Right lobe of liver (tissue), 6 donors: ENCODE measurements around the gene PLPP7. TPM values are rescaled to one million over a fixed set of nuclear protein-coding genes. Genes with fewer than 3 reads are reported as not detected.
A peak's percentile ranks its signal among the peaks of the same experiment; 100 is the strongest.

Experiments used
- ATAC-seq, 4 donors: fragments of 200-7000 bp; cut with Tn5 transposase; one replicate each; pipeline ENCODE4 v1.9.1; 2020; ENCODE audit warnings: mild to moderate bottlenecking in 4 of 4, moderate library complexity in 4 of 4
- DNase-seq, 3 donors: peaks; one replicate each; pipeline ENCODE4 v3.0.0-alpha.2; 2020
- H3K27ac ChIP-seq, 3 donors: fragments of 200-600 bp; one replicate each; pipeline ENCODE4 v1.8.0; 2022
- H3K27me3 ChIP-seq, 2 donors: fragments of 200-600 bp; one replicate each; pipeline ENCODE4 v1.8.0; 2022
- H3K36me3 ChIP-seq, 4 donors: fragments of 200-600 bp; sonication (generic) in 1 of 4; one replicate each; pipeline versions ENCODE4 v1.5.1 to v1.8.0; 2017 to 2022; ENCODE audit warnings: control low read depth in 1 of 4
- H3K4me1 ChIP-seq, 4 donors: fragments of 200-600 bp; sonication (generic) in 1 of 4; one replicate each; pipeline versions ENCODE4 v1.5.1 to v1.8.0; 2017 to 2022; ENCODE audit warnings: control low read depth in 1 of 4
- H3K4me3 ChIP-seq, 3 donors: fragments of 200-600 bp; one replicate each; pipeline ENCODE4 v1.8.0; 2022
- H3K9me3 ChIP-seq, 4 donors: fragments of 200-600 bp; sonication (generic) in 1 of 4; one replicate each; pipeline versions ENCODE4 v1.5.1 to v1.8.0; 2017 to 2022; ENCODE audit warnings: control low read depth in 1 of 4
- CTCF ChIP-seq, 4 donors: fragments of 200-600 bp in 3 of 4; fragments of 450-650 bp in 1 of 4; IDR thresholded peaks; one replicate each; pipeline versions ENCODE4 v1.5.1 to v1.8.0; 2016 to 2022; ENCODE audit warnings: antibody characterized with exemption in 4 of 4, mild to moderate bottlenecking in 2 of 4
- POLR2A ChIP-seq: fragments of 450-650 bp; IDR thresholded peaks from one replicate; pipeline ENCODE4 v1.6.1; 2017; ENCODE audit warnings: antibody characterized with exemption, mild to moderate bottlenecking
- WGBS: methylation state at CpG from one replicate; pipeline ENCODE4 v1.1.6; 2018; ENCODE audit warnings: low coverage, low lambda C conversion rate; ENCODE audit not compliant: insufficient coverage; ENCODE audit errors: missing lambda C conversion rate; 5-methylcytosine and 5-hydroxymethylcytosine counted together
- intact Hi-C, 2 donors: fragments of 100-400 bp; cut with DNase I; formaldehyde crosslinking; loops; one replicate each; pipeline versions ENCODE4 v1.11.2 to v1.14.1; 2022
- total RNA-seq, 6 experiments: library from RNA; depleted of rRNA in 2 of 6; stranded (reverse); fragments of >200 nt in 2 of 6; fragmentation: NEBNext Ultra II Directional in 3 of 6; extraction: Animal tissue kit (Norgen Biotek cat#: 25700) in 3 of 6; gene quantifications; one replicate each; pipeline versions ENCODE4 v1.1.0 to v1.2.4, GENCODE V29; 2016 to 2023
- donor health status: DM: no; HTN: yes; CAD: no.
- donor health status: DM: no; HTN: no; CAD: no.
- donor health status: DM: no; HTN: no; CAD: no.
- donor health status: DM: no; HTN: yes; CAD: no.
- donor health status: DM: no; HTN: yes; CAD: no.

The PLPP7 gene
- total RNA-seq, 6 experiments from 2014 or later = 0.11 to 0.43 (median 0.22) TPM; not detected in 1

GRCh38 chr9:131346559-131346958 is 57.0 kb downstream of the PLPP7 start:
- Histone ChIP-seq H3K4me1 (peaks cover 0 to 8% (median 4%) of the 10 kb centered on the region in 4 donors), H3K27ac (no peak overlapping the region), H3K9me3 (no peaks in the 10 kb centered on the region), H3K36me3 (no peaks in the 10 kb centered on the region), H3K4me3 (no peak overlapping the region), H3K27me3 (no peaks in the 10 kb centered on the region)
- TF ChIP-seq POLR2A (no peak), CTCF (IDR thresholded peaks at IDR 0.05) (no peak)
- WGBS = 81% methylated on average over 6 of the region's 6 CpGs
- ATAC-seq (no peak), DNase-seq (no peak)
- intact Hi-C loops = no loop called here

GRCh38 chr9:131347376-131348020 is 58.0 kb downstream of the PLPP7 start:
- DNase-seq = peak in 1 of 3 donors; percentile 31
- intact Hi-C loops = no loop called here
- Histone ChIP-seq H3K4me3 (no peak overlapping the region), H3K27ac (no peak overlapping the region), H3K9me3 (no peaks in the 10 kb centered on the region), H3K27me3 (no peaks in the 10 kb centered on the region), H3K36me3 (no peaks in the 10 kb centered on the region), H3K4me1 (peaks cover 0 to 8% (median 4%) of the 10 kb centered on the region in 4 donors)
- ATAC-seq = no peak
- TF ChIP-seq CTCF (IDR thresholded peaks at IDR 0.05) (no peak), POLR2A (no peak)
- whole genome bisulfite sequencing = 51% methylated on average over 7 of the region's 19 CpGs

GRCh38 chr9:131348631-131349521 is 59.4 kb downstream of the PLPP7 start:
- H3K4me3 ChIP-seq = no peak overlapping the region
- WGBS = 54% methylated on average over 7 of the region's 10 CpGs
- ATAC-seq = no peak
- H3K4me1 ChIP-seq = peaks cover 0 to 8% (median 4%) of the 10 kb centered on the region in 4 donors
- H3K27me3 ChIP-seq = no peaks in the 10 kb centered on the region
- peak in 1 of 3 donors; percentile 31 for DNase-seq
- H3K36me3 ChIP-seq = no peaks in the 10 kb centered on the region
- no peak for TF ChIP-seq POLR2A
- TF ChIP-seq CTCF (IDR thresholded peaks at IDR 0.05) = peak in 1 of 4 donors; percentile 6
- no peaks in the 10 kb centered on the region for H3K9me3 ChIP-seq
- no peak overlapping the region for H3K27ac ChIP-seq
- intact Hi-C loops = no loop called here

GRCh38 chr9:131349522-131349880 is 60.0 kb downstream of the PLPP7 start:
- Histone ChIP-seq H3K9me3 (no peaks in the 10 kb centered on the region), H3K4me1 (peaks cover 0 to 8% (median 4%) of the 10 kb centered on the region in 4 donors), H3K27me3 (no peaks in the 10 kb centered on the region), H3K36me3 (no peaks in the 10 kb centered on the region), H3K27ac (no peak overlapping the region), H3K4me3 (no peak overlapping the region)
- no peak for TF ChIP-seq CTCF (IDR thresholded peaks at IDR 0.05)
- TF ChIP-seq POLR2A = no peak
- 40% methylated on average over 3 of the region's 5 CpGs for WGBS
- intact Hi-C loops = no loop called here
- ATAC-seq (no peak), DNase-seq (no peak)
